Measurements from ENCODE around the gene LAMB2.

LAMB2 gene

DNA sequence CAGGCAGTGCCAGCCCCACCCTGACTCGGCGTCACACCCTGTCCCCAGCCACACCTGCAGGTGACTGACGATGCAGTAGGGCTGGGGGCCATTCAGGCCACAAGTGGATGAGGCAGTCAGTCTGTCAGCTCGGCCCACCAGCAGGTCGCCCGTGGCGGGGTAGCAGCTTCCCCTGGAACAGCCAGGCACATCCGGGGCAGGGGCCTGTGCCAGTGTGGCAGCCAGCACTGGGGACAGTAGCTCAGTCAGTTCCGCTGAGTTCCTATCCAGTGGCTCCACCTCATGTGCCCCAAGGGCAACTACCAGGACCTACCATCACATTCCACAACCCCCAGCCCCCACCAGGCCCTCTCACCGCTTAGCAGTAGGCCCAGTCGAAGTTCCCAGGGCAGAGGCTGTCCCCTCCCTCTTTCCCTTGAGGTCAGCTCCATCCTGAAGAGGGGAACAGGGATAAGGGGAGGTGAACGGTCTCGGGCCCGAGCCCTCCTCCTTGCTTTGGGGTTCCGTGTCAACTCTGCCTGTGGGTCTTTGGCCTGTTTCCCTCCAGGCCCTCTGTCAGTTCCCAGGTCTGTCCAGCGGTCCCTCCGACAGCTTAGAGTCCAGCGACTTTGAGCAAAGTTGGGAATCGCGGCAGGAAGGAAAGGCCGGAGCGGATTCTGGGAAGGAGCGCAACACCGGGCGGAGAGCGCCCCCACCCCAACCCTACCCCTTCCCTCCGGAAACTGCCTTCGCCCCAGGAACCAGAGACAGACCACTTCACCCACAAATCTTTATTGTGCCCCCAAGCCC is at the start of gene LAMB2:
TSS of gene LAMB2 (minus strand) at position 614 of the 789 bp plus-strand sequence. CDS start at position 431, 183 bp downstream.
- DNase-seq (ENCODE audit: low read depth): peak; percentile 72

DNA sequence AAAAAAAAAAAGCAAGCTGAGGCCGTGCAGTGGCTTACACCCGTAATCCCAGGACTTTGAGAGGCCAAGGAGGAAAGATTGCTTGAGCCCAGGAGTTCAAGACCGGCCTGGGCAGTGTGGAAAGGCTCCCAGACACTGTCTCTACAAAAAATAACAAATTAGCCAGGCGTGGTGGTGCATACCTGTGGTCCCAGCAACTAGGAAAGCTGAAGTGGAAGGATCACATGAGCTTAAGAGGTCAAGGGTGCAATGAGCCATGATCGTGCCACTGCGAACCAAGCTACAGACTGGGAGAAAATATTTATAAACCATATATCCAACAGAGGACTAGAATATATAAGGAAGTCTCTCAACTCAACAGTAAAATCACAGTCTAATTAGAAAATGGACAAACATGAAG is 48.5 kb upstream of the LAMB2 start:
- DNase-seq (ENCODE audit: low read depth): no peak

DNA sequence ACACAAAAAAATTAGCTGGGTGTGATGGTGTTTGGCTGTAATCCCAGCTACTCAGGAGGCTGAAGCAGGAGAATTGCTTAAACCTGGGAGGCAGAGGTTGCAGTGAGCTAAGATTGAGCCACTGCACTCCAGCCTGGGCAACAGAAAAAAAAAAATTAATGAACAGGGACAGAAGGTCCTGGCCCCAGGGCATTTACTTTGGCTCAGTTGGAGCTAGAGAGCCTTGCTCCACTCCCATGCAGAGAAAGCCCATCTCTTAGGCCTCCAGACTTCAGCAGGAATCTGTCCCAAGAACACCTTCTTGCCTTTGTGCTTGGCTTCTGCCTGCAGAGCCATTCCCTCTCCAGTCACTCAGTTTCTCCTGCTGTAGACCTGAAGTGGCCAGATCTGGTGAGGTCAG is 47.3 kb upstream of the LAMB2 start:
- DNase-seq (ENCODE audit: low read depth): no peak

DNA sequence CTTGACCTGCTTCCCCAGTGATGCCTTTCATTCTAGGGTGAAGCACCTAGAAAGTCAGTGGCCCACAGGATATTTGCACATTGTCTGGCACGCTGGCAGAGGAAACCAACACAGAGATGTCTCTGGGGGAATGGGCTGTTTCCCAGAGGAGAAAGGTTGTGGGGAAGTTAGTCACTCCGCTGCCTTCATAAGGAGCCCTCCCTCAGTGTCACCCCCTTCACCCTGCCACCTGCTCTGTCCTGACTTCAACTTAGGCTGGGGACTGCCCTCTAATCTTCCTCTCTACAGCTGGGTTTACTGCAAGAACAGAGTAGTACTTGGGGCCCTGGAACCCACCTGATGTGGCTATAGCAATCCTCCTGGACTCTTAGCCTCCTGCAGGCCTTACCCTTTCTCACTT is 44.2 kb upstream of the LAMB2 start:
- DNase-seq (ENCODE audit: low read depth): no peak

DNA sequence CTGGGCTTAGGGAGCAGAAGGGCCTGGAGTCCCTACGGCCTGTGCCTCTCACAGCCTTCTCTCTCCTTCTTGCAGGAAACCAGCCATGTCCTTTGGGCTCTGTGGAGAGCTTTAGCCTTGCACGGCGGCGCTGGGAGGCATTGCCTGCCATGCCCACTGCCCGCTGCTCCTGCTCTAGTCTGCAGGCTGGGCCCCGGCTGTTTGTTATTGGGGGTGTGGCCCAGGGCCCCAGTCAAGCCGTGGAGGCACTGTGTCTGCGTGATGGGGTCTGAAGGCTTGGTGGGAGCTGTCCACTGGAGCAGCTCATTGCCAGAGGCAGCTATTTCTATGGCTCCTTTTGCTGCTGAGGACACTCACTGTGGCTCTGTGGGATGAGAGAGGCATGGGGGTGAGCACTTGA is 42.7 kb upstream of the LAMB2 start:
- DNase-seq (ENCODE audit: low read depth): no peak

DNA sequence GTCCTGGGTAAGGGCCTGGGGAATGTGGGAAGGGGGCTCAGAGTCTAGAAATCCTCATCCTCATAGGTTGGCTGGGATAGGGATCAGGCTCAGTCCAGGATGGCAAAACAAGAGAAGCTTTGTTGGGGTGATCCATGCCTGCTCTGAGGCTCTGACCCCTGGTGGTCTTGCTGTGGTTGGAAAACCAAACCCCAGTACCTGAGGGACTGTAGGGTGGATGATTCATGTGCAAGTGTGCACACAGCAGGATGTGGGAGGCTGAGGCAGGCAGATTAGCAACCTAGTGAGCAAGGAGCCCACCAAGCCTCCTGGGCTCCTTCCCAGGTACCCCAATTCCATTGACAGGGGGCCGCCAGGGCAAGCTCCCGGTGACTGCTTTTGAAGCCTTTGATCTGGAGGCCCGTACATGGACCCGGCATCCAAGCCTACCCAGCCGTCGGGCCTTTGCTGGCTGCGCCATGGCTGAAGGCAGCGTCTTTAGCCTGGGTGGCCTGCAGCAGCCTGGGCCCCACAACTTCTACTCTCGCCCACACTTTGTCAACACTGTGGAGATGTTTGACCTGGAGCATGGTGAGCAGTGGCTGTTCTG is 41.6 kb upstream of the LAMB2 start:
- DNase-seq (ENCODE audit: low read depth): no peak

GRCh38 chr3:49173792-49174170 is 40.9 kb upstream of the LAMB2 start:
- DNase-seq (ENCODE audit: low read depth): peak; percentile 16

GRCh38 chr3:49173116-49173791 is 40.4 kb upstream of the LAMB2 start:
- DNase-seq (ENCODE audit: low read depth): no peak

DNA sequence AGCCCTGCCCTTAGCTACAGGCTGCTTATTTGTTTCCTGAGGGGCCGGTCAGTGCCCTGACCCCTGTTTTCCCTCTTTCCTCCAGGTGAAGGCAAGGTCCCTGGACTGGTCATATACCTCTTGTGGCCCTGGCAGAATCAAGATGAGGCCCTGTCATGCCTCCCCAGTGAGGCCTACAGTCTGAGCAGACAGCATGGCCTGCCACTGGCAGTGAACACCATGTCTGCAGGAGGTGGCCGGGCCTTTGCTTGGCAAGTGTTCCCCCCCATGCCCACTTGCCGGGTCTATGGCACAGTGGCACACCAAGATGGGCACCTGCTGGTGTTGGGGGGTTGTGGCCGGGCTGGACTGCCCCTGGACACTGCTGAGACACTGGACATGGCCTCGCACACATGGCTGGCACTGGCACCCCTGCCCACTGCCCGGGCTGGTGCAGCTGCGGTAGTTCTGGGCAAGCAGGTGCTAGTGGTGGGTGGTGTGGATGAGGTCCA is 39.7 kb upstream of the LAMB2 start:
- DNase-seq (ENCODE audit: low read depth): no peak

GRCh38 chr3:49171775-49172500 is 39.1 kb upstream of the LAMB2 start:
- no peak for DNase-seq (ENCODE audit: low read depth)

DNA sequence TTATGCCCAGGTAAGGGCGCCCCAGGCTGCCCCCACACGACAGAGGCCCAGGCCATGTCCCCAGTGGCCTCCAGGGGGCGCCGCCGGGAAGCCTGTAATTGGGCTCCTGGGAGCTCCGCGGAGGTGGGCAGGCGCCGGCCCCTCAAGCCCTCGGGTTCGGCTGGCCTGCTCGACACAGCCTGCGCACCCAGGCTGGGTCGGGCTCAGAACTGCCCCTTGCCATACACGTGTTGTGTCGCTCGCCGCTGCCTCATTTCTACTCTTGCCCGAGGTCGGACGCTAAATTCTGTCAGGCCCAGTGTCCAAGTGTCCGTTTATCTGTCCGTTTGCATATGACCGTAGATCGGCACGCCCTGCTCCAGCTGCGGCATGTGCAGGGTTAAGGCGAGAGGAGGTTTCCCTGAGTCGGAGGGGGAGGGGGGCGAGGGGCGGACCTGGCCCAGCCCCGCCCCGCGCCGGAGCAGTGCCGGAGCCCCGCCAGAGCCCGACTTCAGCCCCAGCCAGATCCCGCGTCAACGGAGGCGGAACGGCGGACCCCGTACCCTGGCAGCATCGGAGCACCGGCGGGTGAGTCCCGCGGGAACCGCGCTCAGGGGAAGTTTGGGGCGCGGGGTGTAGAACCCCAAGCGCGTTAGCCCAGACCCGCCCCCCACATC is 38.4 kb upstream of the LAMB2 start, which contains the start of gene KLHDC8B:
TSS of gene KLHDC8B (plus strand) at position 480 of the 656 bp plus-strand sequence. CDS start 1,172 bp downstream, outside the sequence.
- peak; percentile 86 for DNase-seq (ENCODE audit: low read depth)

GRCh38 chr3:49170744-49171118 is 37.9 kb upstream of the LAMB2 start:
- DNase-seq (ENCODE audit: low read depth): no peak

DNA sequence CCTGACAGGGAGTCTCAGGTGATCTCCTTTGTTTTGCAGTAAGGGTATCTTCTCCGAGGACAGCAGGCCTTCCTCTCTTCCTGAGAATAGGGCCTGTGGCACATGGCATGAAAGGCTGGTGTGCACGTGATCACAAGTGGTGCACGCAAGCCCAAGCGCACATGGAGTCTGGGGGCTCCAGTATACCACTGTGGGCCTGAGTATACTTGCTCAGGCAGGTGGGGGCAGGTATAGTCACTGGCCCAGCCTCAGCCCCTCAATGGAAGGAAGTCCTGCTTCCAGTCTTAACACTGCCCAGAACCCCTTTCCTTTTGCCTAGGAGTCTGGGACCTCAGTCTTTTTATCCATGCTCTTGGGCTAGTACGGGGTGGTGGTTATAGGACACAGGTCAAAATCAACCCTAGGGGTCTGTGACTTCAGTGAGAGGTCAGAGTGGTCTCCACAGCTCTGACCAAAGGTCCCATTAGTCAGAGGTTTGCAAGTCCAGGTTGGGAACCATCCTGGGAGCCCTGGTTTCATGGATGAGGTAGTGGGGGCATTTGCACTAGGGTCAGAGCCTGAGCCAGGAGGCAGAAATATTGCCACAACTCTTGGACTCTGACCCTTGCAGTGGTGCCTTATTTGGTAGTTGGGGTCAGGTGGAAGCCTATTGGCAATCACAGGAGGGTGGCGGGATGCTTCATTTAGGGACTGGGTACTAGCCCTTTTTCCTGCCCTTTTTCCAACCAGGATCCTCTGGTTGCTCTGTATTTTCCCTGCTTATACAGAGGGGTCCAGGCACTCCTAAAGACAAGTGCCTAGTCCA is 34.1 kb upstream of the LAMB2 start:
- no peak for DNase-seq (ENCODE audit: low read depth)

DNA sequence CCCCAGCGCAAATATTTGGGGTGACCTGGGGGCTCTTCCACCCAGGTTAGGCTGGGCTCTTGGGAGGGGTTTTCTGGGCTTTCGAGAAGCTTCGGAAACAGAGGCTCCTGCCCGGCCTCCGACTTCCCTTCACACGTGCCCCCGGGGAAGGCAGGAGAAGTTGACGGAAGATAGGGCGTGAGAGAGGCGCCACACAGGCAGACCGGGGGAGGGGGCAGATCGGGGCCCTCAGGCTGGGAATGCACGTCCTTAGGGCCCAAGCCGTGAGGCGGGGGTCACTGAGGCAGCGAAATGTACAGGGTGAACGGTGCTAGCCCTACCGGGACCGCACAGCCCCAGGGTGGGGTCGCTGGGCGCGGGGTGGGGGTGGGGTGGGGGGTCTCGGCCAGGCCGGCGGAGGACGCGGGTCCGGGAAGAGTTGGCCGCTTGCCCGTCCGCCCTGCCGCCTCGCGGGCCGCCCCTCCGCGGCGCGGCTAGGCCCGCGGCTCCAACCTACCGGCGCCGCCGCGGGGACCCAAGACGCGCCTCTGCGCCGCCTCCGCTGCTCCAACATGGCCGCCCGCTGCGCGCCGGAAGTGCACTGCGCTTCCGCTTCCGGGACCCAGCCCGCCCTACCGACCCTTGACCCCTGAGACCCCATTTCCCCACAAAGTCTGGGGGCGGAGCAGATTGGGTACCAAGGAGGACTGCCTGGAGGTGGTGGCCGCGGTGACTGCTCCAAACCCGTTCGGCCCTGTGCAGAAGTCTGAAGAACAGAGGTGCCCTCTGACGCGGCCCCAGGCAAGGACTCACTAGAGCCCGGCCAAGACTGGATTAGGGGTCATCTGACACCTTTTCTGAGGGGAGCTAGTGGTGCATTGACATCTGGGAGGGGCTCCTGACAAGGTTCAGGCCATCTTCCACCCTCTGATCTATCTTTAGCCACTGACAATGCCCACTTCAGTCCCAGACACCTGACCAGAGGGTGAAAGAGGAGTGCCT is 33.2 kb upstream of the LAMB2 start, which contains the start of gene CCDC71:
TSS of gene CCDC71 (minus strand) at position 561 of the 981 bp plus-strand sequence. CDS start 2,123 bp downstream, outside the sequence.
- DNase-seq (ENCODE audit: low read depth): peak; percentile 61

GRCh38 chr3:49164983-49165720 is 32.3 kb upstream of the LAMB2 start:
- no peak for DNase-seq (ENCODE audit: low read depth)

- DNase-seq (ENCODE audit: low read depth): no peak
Observed at GRCh38 chr3:49163609-49164008, 30.8 kb upstream of the LAMB2 start.

- no peak for DNase-seq (ENCODE audit: low read depth)
Observed at GRCh38 chr3:49162751-49163419, 30.0 kb upstream of the LAMB2 start.

Data from iris pigment epithelial cell (primary cell).